NB4 (cell line): Measurements from ENCODE around the gene OTOS.

Source experiments
- DNase-seq: peaks from one replicate; pipeline ENCODE4 v3.0.0; 2010; ENCODE audit warnings: low read depth
- H3K4me3 ChIP-seq: one replicate; pipeline ENCODE4 v1.5.1; 2011; ENCODE audit warnings: mild to moderate bottlenecking, low read depth, low read length, moderate library complexity
- MAX ChIP-seq: IDR thresholded peaks from 2 replicates; pipeline ENCODE4 v1.6.1; 2011; ENCODE audit warnings: low read depth, low read length
- MYC ChIP-seq: IDR thresholded peaks from 2 replicates; pipeline ENCODE4 v1.6.1; 2011; ENCODE audit warnings: low read depth, low read length
- POLR2A ChIP-seq: IDR thresholded peaks from 2 replicates; pipeline ENCODE4 v1.6.1; 2011; ENCODE audit warnings: mild to moderate bottlenecking; ENCODE audit not compliant: insufficient read length; ENCODE audit errors: extremely low read depth
- TF ChIP-seq, protein P1 (sequence below): IDR thresholded peaks from one replicate; pipeline ENCODE4 v1.5.1; 2012; ENCODE audit warnings: low read depth, low read length

The OTOS gene

DNA sequence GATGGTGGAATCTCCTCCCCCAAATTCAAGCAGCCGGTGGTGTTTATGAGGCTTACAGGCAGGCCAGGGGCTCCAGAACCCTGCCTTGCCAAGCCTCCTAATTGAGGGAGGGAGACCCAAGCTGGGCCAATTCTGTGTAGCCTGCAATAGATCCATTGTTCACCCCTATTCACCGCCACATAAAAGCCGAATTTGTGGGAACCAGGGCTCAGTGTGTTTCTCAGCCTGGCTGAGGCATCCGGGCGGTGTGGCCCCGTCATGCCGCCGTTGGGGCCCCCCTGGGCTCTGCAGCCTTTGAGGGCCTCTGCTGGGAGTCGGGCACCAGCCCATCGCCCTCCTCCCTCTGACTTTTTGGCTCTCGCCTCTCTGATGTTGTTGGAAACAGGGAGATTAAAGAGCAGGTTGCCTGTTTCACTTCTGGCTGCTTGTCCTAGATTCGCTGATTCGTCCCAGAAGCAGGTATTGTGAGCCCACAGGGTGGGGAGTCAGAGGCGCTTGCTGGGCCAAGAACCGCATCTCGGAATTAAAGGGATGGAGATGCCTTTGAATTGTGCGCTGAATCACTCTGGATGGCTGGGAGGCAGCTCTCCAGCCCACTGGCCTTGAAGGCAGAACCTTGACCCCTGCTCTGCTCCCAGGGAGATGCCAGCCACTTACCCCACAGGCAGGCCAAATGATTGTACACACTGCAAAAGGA lies 14.7 kb upstream of the OTOS start:
- no peak for DNase-seq
- TF ChIP-seq MAX (no peak), MYC (no peak), POLR2A (no peak)
- TF ChIP-seq, protein P1, sequence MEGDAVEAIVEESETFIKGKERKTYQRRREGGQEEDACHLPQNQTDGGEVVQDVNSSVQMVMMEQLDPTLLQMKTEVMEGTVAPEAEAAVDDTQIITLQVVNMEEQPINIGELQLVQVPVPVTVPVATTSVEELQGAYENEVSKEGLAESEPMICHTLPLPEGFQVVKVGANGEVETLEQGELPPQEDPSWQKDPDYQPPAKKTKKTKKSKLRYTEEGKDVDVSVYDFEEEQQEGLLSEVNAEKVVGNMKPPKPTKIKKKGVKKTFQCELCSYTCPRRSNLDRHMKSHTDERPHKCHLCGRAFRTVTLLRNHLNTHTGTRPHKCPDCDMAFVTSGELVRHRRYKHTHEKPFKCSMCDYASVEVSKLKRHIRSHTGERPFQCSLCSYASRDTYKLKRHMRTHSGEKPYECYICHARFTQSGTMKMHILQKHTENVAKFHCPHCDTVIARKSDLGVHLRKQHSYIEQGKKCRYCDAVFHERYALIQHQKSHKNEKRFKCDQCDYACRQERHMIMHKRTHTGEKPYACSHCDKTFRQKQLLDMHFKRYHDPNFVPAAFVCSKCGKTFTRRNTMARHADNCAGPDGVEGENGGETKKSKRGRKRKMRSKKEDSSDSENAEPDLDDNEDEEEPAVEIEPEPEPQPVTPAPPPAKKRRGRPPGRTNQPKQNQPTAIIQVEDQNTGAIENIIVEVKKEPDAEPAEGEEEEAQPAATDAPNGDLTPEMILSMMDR = no peak
- H3K4me3 ChIP-seq = no peak overlapping the region

DNA sequence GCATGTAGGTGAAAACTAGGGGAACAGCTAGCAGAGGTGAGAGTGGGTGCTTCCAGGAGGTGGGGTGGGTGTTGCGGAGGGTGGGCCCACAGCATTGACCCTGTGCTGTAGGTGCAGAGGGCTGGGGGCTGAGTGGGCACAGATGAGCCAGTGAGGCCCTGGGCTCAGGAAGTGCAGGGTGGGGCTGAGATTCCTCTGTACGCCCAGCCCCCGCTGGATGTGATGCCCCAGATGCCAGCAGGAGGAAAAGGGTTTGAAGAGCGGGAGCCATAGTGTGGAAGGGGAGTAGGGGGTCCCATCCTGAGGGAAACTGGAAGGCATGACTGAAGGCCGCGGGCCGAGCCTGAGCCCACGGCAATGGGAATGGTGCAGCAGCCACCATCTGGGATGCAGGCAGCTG lies 14.1 kb upstream of the OTOS start:
- TF ChIP-seq MAX (no peak), POLR2A (no peak), MYC (no peak)
- TF ChIP-seq, protein P1 = no peak
- no peak for DNase-seq
- no peak overlapping the region for H3K4me3 ChIP-seq

DNA sequence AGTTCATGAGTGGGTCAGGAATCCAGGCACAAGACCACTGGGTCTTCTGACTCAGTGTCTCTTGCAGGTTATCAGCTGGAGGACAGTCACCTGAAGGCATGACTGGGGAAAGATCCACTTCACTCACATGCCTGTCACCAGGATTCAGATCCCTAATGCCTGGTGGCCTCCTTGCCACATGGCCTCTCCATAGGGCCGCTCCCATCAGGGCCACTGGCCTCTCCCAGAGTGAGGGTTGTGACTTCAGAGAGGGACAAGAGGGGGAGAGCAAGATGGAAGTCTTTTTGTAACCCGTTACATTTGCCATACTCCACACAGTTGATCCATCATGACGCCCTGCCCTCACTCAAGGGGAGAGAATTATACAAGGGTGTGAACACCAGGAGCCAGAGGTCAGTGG lies 13.0 kb upstream of the OTOS start:
- TF ChIP-seq MYC = no peak
- no peak for TF ChIP-seq POLR2A
- TF ChIP-seq, protein P1 = no peak
- DNase-seq = no peak
- no peak overlapping the region for H3K4me3 ChIP-seq

- no peak for DNase-seq
- TF ChIP-seq MYC (no peak), MAX (no peak), POLR2A (no peak)
- TF ChIP-seq, protein P1 = no peak
- no peak overlapping the region for H3K4me3 ChIP-seq
These were observed 11.1 kb upstream of the OTOS start for GRCh38 chr2:240151477-240152031.

GRCh38 chr2:240149943-240150784 lies 9.7 kb upstream of the OTOS start:
- H3K4me3 ChIP-seq = no peak overlapping the region
- TF ChIP-seq MYC = no peak
- TF ChIP-seq, protein P1 = peak; percentile 71
- peak; percentile 42 for DNase-seq
